ENCODE measurements around the gene COX6A1.

The COX6A1 gene

GRCh38 chr12:120412421-120412820 is 25.5 kb upstream of the COX6A1 start:
- Histone ChIP-seq H3K27ac (ENCODE audit: low read depth, low read length) (no peak overlapping the region), H3K79me2 (ENCODE audit: insufficient read depth, low read length) (no peaks in the 10 kb centered on the region), H3K9ac (ENCODE audit: low read length) (no peak overlapping the region), H4K20me1 (ENCODE audit: low read depth, low read length) (no peaks in the 10 kb centered on the region), H2AFZ (ENCODE audit: low read depth, low read length, severe bottlenecking) (no peak overlapping the region), H3K9me3 (ENCODE audit: insufficient read depth, low read length) (no peaks in the 10 kb centered on the region), H3K9me2 (replicated peaks; ENCODE audit: insufficient read depth, low read length) (no peaks in the 10 kb centered on the region), H3F3A (ENCODE audit: insufficient read depth) (no peaks in the 10 kb centered on the region), H3K4me2 (ENCODE audit: low read depth, low read length, poor library complexity, severe bottlenecking) (no peak overlapping the region), H3K36me3 (ENCODE audit: low read length) (no peaks in the 10 kb centered on the region), H3K4me3 (ENCODE audit: insufficient read depth, low read length, poor library complexity, severe bottlenecking) (no peak overlapping the region), H3K27me3 (ENCODE audit: low read length) (no peaks in the 10 kb centered on the region)
- no peak for TF ChIP-seq EZH2phosphoT487 (conservative IDR thresholded peaks at IDR 0.05; ENCODE audit: low read length)
- no peak for TF ChIP-seq CTCF (IDR thresholded peaks at IDR 0.05; ENCODE audit: insufficient read depth, low read length, poor library complexity, severe bottlenecking)

DNA sequence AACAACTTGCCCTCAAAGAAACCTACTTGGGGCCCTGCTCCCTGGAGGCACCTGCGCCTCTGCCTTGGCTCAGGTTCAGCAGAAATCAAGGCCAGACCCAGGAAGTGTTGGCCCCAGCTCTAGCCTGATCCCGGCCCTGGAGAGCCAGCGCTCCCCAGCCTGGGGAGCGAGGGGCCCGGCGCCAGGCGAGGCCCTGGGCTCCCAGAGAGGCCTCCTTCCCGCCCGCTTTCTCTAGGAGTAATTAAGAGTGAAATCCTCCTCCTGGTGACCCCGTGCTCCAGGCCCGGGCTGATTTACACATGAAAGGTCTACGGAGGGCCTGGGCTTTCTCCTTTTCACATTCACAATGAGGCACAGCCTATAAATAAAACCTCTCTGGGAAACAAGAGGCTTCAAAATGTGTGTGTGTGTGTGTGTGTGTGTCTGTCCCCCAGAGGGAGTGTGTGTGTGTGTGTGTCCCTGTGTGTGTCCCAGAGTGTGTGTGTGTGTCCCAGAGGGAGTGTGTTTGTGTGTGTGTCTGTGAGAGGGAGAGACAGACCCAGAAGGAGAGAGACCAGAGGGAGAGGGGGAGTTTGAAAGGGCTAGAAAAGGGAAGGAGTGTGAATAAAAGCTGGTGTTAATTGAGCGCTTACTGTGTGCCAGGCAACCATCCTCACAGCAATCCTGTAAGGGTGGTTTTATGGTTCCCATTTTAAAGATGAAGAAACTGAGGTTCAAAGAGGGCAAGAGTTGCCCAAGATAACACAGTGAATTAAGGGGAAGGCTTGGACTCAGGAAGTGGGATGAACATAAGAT is 23.8 kb upstream of the COX6A1 start:
- Histone ChIP-seq H3F3A (ENCODE audit: insufficient read depth) (no peaks in the 10 kb centered on the region), H3K9me2 (replicated peaks; ENCODE audit: insufficient read depth, low read length) (no peaks in the 10 kb centered on the region), H4K20me1 (ENCODE audit: low read depth, low read length) (no peaks in the 10 kb centered on the region), H3K9me3 (ENCODE audit: insufficient read depth, low read length) (no peaks in the 10 kb centered on the region), H3K27ac (ENCODE audit: low read depth, low read length) (no peak overlapping the region), H3K79me2 (ENCODE audit: insufficient read depth, low read length) (no peaks in the 10 kb centered on the region), H3K36me3 (ENCODE audit: low read length) (no peaks in the 10 kb centered on the region), H3K9ac (ENCODE audit: low read length) (no peak overlapping the region), H3K27me3 (ENCODE audit: low read length) (no peaks in the 10 kb centered on the region), H3K4me2 (ENCODE audit: low read depth, low read length, poor library complexity, severe bottlenecking) (no peak overlapping the region), H2AFZ (ENCODE audit: low read depth, low read length, severe bottlenecking) (no peak overlapping the region), H3K4me3 (ENCODE audit: insufficient read depth, low read length, poor library complexity, severe bottlenecking) (no peak overlapping the region)
- TF ChIP-seq EZH2phosphoT487 (conservative IDR thresholded peaks at IDR 0.05; ENCODE audit: low read length) (no peak), CTCF (IDR thresholded peaks at IDR 0.05; ENCODE audit: insufficient read depth, low read length, poor library complexity, severe bottlenecking) (no peak)

- Histone ChIP-seq H2AFZ (ENCODE audit: low read depth, low read length, severe bottlenecking) (no peak overlapping the region), H3K27ac (ENCODE audit: low read depth, low read length) (no peak overlapping the region), H3K9me3 (ENCODE audit: insufficient read depth, low read length) (no peaks in the 10 kb centered on the region)
These were observed 21.3 kb upstream of the COX6A1 start for GRCh38 chr12:120416490-120417216.

More at GRCh38 chr12:120416490-120417216, 21.3 kb upstream of the COX6A1 start:
- TF ChIP-seq EZH2phosphoT487 (conservative IDR thresholded peaks at IDR 0.05; ENCODE audit: low read length) (no peak), CTCF (IDR thresholded peaks at IDR 0.05; ENCODE audit: insufficient read depth, low read length, poor library complexity, severe bottlenecking) (no peak)
- Histone ChIP-seq H3K4me3 (ENCODE audit: insufficient read depth, low read length, poor library complexity, severe bottlenecking) (no peak overlapping the region), H3K79me2 (ENCODE audit: insufficient read depth, low read length) (no peaks in the 10 kb centered on the region), H4K20me1 (ENCODE audit: low read depth, low read length) (no peaks in the 10 kb centered on the region), H3K9me2 (replicated peaks; ENCODE audit: insufficient read depth, low read length) (no peaks in the 10 kb centered on the region), H3K4me2 (ENCODE audit: low read depth, low read length, poor library complexity, severe bottlenecking) (no peak overlapping the region), H3K27me3 (ENCODE audit: low read length) (no peaks in the 10 kb centered on the region), H3K9ac (ENCODE audit: low read length) (no peak overlapping the region), H3K36me3 (ENCODE audit: low read length) (no peaks in the 10 kb centered on the region), H3F3A (ENCODE audit: insufficient read depth) (no peaks in the 10 kb centered on the region)

Measured in SU-DHL-6 (cell line).